Measurements from ENCODE around the gene GNG8. TPM values are rescaled to one million over a fixed set of nuclear protein-coding genes. Genes with fewer than 3 reads are reported as not detected.

Gene GNG8
- total and polyA plus RNA-seq, 2 experiments from 2014 or later, result 5.9 TPM; not detected in 1

DNA sequence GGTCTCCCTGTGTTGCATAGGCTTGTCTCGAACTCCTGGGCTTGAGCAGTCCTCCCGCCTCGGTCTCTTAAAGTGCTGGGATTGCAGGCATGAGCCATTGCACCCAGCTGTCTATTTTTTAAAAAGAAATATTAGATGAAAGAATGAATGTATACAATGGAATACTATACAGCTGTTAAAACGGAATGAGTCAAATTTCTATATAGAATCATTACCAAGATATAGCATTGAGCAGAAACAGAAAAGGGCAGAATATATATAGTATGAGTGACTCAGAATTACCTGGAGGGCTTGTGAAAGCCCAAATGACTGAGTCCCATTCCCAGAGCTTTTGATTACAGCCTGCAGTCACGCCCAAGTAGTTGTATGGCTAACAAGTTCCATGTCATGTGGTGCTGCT lies 20.5 kb upstream of the GNG8 start (continued):
- TF ChIP-seq, protein P1, sequence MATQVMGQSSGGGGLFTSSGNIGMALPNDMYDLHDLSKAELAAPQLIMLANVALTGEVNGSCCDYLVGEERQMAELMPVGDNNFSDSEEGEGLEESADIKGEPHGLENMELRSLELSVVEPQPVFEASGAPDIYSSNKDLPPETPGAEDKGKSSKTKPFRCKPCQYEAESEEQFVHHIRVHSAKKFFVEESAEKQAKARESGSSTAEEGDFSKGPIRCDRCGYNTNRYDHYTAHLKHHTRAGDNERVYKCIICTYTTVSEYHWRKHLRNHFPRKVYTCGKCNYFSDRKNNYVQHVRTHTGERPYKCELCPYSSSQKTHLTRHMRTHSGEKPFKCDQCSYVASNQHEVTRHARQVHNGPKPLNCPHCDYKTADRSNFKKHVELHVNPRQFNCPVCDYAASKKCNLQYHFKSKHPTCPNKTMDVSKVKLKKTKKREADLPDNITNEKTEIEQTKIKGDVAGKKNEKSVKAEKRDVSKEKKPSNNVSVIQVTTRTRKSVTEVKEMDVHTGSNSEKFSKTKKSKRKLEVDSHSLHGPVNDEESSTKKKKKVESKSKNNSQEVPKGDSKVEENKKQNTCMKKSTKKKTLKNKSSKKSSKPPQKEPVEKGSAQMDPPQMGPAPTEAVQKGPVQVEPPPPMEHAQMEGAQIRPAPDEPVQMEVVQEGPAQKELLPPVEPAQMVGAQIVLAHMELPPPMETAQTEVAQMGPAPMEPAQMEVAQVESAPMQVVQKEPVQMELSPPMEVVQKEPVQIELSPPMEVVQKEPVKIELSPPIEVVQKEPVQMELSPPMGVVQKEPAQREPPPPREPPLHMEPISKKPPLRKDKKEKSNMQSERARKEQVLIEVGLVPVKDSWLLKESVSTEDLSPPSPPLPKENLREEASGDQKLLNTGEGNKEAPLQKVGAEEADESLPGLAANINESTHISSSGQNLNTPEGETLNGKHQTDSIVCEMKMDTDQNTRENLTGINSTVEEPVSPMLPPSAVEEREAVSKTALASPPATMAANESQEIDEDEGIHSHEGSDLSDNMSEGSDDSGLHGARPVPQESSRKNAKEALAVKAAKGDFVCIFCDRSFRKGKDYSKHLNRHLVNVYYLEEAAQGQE (IDR thresholded peaks at IDR 0.05; ENCODE audit: unreplicated experiment), result no peak
- TF ChIP-seq EZH2phosphoT487 (IDR thresholded peaks at IDR 0.05; ENCODE audit: unreplicated experiment), result no peak
- no peak for TF ChIP-seq JUNB (IDR thresholded peaks at IDR 0.05; ENCODE audit: unreplicated experiment)
- no peak for TF ChIP-seq EZH2 (IDR thresholded peaks at IDR 0.05; ENCODE audit: low read depth, unreplicated experiment)
- TF ChIP-seq, protein P2, sequence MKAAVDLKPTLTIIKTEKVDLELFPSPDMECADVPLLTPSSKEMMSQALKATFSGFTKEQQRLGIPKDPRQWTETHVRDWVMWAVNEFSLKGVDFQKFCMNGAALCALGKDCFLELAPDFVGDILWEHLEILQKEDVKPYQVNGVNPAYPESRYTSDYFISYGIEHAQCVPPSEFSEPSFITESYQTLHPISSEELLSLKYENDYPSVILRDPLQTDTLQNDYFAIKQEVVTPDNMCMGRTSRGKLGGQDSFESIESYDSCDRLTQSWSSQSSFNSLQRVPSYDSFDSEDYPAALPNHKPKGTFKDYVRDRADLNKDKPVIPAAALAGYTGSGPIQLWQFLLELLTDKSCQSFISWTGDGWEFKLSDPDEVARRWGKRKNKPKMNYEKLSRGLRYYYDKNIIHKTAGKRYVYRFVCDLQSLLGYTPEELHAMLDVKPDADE (IDR thresholded peaks at IDR 0.05), result no peak
- no peak for TF ChIP-seq POLR2AphosphoS5 (IDR thresholded peaks at IDR 0.05; ENCODE audit: low read depth)
- no peak for TF ChIP-seq NANOG (IDR thresholded peaks at IDR 0.05; ENCODE audit: borderline replicate concordance)
- TF ChIP-seq CREB1 (CRISPR knock-in tag; IDR thresholded peaks at IDR 0.05; ENCODE audit: low read depth), result no peak

DNA sequence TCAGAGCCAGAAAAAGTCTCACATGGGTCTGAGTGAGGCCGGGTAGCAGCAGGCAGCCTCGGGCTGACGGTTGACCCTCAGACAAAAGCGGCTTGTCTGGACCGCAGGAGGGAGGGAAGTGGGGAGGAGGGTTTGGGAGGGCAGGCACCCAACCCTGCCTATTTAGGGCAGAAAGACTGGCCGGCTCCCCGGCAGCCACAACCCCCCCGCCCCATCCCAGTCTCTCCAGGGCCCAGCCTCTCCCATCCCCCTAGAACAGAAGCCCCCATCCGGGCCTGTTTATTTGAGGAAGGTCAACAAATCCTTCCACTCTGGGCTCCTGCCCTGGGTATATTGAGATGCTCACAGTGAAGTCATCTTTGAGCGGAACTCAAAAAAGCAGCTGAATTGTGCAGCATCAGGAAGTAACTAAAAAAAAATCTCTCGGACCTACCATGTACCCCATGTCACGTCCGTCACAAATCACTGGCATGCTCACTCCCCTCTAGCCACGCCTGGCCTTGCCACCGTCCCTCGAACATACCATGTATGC lies 18.7 kb upstream of the GNG8 start:
- no peaks in the 10 kb centered on the region for H4K20me1 ChIP-seq (replicated peaks; ENCODE audit: insufficient read depth)
- H3K36me3 ChIP-seq (ENCODE audit: insufficient read depth), result no peaks in the 10 kb centered on the region
- ATAC-seq, result peak; percentile 72
- H3K27me3 Mint-ChIP-seq (ENCODE audit: insufficient read depth, low read depth, poor library complexity), result peaks cover 38% of the 10 kb centered on the region
- peak overlapping the region; percentile 53; the same call in 1 of the 2 replicates for H3K27ac ChIP-seq (ENCODE audit: low read depth)
- peak; percentile 54 for DNase-seq (ENCODE audit: low spot score)
- TF ChIP-seq JUNB (IDR thresholded peaks at IDR 0.05; ENCODE audit: unreplicated experiment) (no peak), EZH2phosphoT487 (IDR thresholded peaks at IDR 0.05; ENCODE audit: unreplicated experiment) (no peak), STAT1 (IDR thresholded peaks at IDR 0.05; ENCODE audit: unreplicated experiment) (no peak)
- TF ChIP-seq, protein P1 (IDR thresholded peaks at IDR 0.05; ENCODE audit: unreplicated experiment), result no peak
- peaks cover 22% of the 10 kb centered on the region for H3K4me1 Mint-ChIP-seq
- no peaks in the 10 kb centered on the region for H3K9me2 ChIP-seq (ENCODE audit: insufficient read depth)
- H3K4me2 ChIP-seq, result peak overlapping the region; percentile 49; the same call in 1 of the 2 replicates
- H2AFZ ChIP-seq, result peak overlapping the region; percentile 72
- H3F3A ChIP-seq (replicated peaks; ENCODE audit: low read depth), result peaks cover 4% of the 10 kb centered on the region
- no peak overlapping the region for H3K27ac Mint-ChIP-seq
- peaks cover 21% of the 10 kb centered on the region for H3K4me1 ChIP-seq (ENCODE audit: insufficient read depth)
- H3K4me3 Mint-ChIP-seq, result no peak overlapping the region; the same call in 2 of the 3 replicates
- H3K36me3 Mint-ChIP-seq (ENCODE audit: low read depth), result peaks cover 3% of the 10 kb centered on the region; the same call in 1 of the 3 replicates
- H3K27me3 ChIP-seq (ENCODE audit: insufficient read depth), result peaks cover 39% of the 10 kb centered on the region
- H3K4me3 ChIP-seq, result no peak overlapping the region
- peaks cover 8% of the 10 kb centered on the region for H3K9me3 Mint-ChIP-seq
- no peaks in the 10 kb centered on the region for H3K79me2 ChIP-seq (replicated peaks; ENCODE audit: insufficient read depth)

Data from GM23338 (cell line).